Astrocyte of the spinal cord (primary cell): Measurements from ENCODE around the gene CPA4.

Experiments used
- DNase-seq: peaks from one replicate; pipeline ENCODE4 v3.0.0; 2011; ENCODE audit warnings: low read depth, low spot score
- H3K4me3 ChIP-seq: 2 replicates; pipeline ENCODE4 v1.5.1; 2011; ENCODE audit warnings: low read depth, mild to moderate bottlenecking, low read length, moderate library complexity
- CTCF ChIP-seq: IDR thresholded peaks from 2 replicates; pipeline ENCODE4 v1.5.1; 2012; ENCODE audit warnings: low read depth, mild to moderate bottlenecking, low read length, inconsistent platforms
- in situ Hi-C: cut with HindIII; loops from 2 replicates; pipeline ENCODE4 v1.10.0; 2017; ENCODE audit warnings: low sequenced_read_pairs

Gene CPA4

DNA sequence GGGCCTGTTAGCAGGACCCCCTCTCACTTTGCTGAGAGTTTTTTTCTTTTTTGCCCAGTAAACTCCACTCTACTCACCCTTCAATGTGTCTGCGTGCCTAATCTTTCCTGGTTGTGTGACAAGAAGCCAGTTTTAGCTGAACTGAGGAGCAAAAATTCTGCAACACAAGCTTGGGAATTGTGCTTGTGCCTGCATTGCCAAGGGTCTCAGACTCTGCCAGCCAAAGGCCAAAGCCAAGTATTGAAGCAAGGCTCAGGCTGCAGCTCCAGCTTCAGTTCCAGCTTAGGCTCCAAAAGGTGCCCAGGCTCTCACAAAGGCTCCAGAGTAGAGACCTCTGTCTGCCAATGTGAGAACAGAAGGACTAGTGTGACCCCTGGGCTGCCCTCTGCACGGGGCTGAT lies 30.5 kb upstream of the CPA4 start:
- no peak for TF ChIP-seq CTCF
- no peak overlapping the region for H3K4me3 ChIP-seq
- DNase-seq: no peak
- in situ Hi-C loops: no loop called here

DNA sequence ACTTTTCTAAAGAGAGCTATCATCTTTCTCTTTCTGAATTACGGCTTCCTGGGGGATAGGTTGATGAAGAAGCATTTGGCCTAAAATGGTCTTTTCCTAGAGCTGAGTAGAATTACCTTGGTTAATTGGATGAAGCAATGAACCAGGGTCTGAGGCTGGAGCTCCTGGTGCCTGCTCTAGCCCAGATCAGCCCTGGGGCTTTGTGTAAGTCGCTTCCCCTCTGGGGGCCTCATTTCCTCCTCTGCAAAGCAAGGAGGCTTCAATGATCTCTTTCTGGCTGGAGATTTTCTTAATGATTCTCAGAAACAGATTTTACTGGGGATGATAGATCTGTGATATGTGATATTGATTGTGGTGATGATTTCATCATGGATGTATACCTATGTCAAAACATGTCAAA lies 29.8 kb upstream of the CPA4 start:
- H3K4me3 ChIP-seq: no peak overlapping the region
- in situ Hi-C loops: no loop called here
- TF ChIP-seq CTCF: no peak
- no peak for DNase-seq

DNA sequence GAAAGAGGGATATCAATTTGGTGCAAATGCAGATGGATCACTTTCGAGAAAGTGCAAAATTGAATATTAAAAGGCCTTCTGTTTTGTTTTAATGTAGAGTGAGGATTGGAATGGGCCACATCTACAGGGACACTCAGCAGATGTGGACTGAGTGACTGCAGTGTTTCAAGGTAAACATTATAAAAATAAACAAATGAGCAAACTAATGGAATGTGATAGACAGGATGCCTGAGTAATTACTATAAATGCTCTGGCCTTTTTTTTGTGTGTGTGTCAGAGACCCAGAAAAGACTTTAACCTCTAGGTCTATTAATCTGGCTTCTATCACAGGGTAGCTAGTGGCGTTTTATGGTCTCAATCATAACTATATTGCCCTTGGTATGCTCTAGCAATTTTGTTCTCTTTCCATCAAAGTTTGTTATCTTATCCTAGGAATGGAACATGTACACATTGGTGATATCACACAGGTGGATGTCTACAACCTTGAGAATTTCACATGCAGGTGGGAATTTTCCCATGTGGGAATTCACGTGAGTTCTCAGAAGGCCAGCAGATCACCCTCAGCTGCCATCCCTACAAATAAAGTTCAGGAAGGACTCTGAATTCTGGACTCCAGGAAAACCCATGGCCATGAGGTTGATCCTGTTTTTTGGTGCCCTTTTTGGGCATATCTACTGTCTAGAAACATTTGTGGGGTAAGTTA lies 26.6 kb upstream of the CPA4 start, which contains the start of gene CPA2:
Gene CPA2, plus strand, starts transcription at position 606 of the 703 bp plus-strand sequence. Its CDS starts 19 bp downstream, at position 625.
- TF ChIP-seq CTCF: no peak
- H3K4me3 ChIP-seq: no peak within 1 kb of the TSS
- in situ Hi-C loops: no loop called here
- DNase-seq: no peak

GRCh38 chr7:130266961-130267321 lies 26.0 kb upstream of the CPA4 start:
- no peak overlapping the region for H3K4me3 ChIP-seq
- in situ Hi-C loops: no loop called here
- TF ChIP-seq CTCF: no peak
- no peak for DNase-seq

- DNase-seq: no peak
- in situ Hi-C loops: no loop called here
- no peak overlapping the region for H3K4me3 ChIP-seq
- TF ChIP-seq CTCF: no peak
Observed at GRCh38 chr7:130268463-130269317, 24.3 kb upstream of the CPA4 start.

DNA sequence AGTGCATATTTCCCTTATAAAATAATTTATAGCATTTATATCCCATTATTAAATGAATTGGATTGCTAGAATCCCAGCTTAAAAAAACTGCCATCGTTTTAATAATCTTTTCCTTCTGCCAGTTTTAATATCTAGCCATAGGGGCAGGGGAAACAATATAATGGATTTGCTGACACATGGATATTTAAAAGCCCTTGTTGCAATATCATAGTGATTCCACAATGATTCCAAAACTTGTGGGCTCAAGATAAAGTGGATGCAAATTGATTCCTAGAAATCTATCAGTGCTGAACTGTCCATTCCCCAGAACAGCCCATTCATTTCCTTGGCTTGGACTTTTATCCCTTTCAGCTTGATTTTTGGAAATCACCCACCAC lies 23.7 kb upstream of the CPA4 start:
- no peak overlapping the region for H3K4me3 ChIP-seq
- no peak for TF ChIP-seq CTCF
- in situ Hi-C loops: no loop called here
- no peak for DNase-seq
